A549 (cell line): ENCODE results near the gene PKD2L1.

Experiments
- PBX3 ChIP-seq: IDR thresholded peaks from 2 replicates; pipeline ENCODE4 v1.6.1; 2012
- TF ChIP-seq, protein P1 (sequence below): fragments of >200 bp; sonication (Bioruptor Twin); formaldehyde crosslinking; IDR thresholded peaks from 3 replicates; pipeline ENCODE4 v1.5.1; 2016

- TF ChIP-seq, protein P1, sequence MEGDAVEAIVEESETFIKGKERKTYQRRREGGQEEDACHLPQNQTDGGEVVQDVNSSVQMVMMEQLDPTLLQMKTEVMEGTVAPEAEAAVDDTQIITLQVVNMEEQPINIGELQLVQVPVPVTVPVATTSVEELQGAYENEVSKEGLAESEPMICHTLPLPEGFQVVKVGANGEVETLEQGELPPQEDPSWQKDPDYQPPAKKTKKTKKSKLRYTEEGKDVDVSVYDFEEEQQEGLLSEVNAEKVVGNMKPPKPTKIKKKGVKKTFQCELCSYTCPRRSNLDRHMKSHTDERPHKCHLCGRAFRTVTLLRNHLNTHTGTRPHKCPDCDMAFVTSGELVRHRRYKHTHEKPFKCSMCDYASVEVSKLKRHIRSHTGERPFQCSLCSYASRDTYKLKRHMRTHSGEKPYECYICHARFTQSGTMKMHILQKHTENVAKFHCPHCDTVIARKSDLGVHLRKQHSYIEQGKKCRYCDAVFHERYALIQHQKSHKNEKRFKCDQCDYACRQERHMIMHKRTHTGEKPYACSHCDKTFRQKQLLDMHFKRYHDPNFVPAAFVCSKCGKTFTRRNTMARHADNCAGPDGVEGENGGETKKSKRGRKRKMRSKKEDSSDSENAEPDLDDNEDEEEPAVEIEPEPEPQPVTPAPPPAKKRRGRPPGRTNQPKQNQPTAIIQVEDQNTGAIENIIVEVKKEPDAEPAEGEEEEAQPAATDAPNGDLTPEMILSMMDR: no peak
- TF ChIP-seq PBX3: no peak
Observed at GRCh38 chr10:100311298-100311697, 18.7 kb downstream of the PKD2L1 start.
